ENCODE results near the gene EHD4. TPM values are rescaled to one million over a fixed set of nuclear protein-coding genes. Genes with fewer than 3 reads are reported as not detected.

EHD4 gene
- total and polyA plus RNA-seq, 9 of the 15 experiments (the other 6 are each of a cell fraction or from before 2014, with no cell fraction given): 0.89 to 10.3 (median 6.4) TPM

DNA sequence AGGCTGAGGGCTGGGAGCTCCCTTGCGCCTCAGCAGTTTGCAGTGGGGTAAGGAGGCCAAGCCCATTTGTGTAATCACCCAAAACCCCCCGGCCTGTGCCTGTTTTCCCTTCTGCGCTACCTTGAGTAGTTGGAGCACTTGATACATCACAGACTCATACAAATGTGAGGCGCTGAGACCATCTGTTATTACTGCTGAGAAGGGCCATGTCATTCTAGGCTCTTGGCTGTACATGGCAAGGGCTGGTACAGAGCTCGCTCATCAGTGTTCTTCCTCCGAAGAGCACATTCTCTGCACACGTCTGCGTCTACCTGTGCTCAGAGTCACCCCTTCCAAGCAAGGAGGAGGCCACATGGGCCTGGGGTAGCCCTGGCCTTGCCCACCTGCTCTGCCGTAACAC lies 124.4 kb downstream of the EHD4 start:
- Histone ChIP-seq H3K9ac (ENCODE audit: insufficient read depth in 1 of 2, low read depth in 2 of 2, low read length in 2 of 2) (no peak overlapping the region), H3K9me3 (replicated peaks; ENCODE audit: control insufficient read depth, insufficient read depth, low read depth, low read length) (no peaks in the 10 kb centered on the region), H3K4me1 (replicated peaks in 1 of 2; ENCODE audit: control insufficient read depth in 2 of 2, insufficient read depth in 2 of 2, low read length in 2 of 2) (peaks cover 0 to 12% of the 10 kb centered on the region in 2 experiments; a peak in 1 of 5 replicates), H3K79me2 (ENCODE audit: control insufficient read depth, insufficient read depth, low read length) (no peaks in the 10 kb centered on the region), H3K36me3 (ENCODE audit: control insufficient read depth, insufficient read depth, low read length) (peaks cover 5% of the 10 kb centered on the region; the same call in 1 of the 3 replicates), H3K9me1 (ENCODE audit: control insufficient read depth, insufficient read depth, low read length) (no peaks in the 10 kb centered on the region), H3K4me3 (no peak overlapping the region), H4K20me1 (replicated peaks; ENCODE audit: control insufficient read depth, insufficient read depth, low read length) (peaks cover 9% of the 10 kb centered on the region), H2AFZ (ENCODE audit: low read depth, low read length) (no peak overlapping the region), H3K4me2 (ENCODE audit: insufficient read depth, low read length) (no peak overlapping the region), H3K27ac (ENCODE audit: extremely low read depth, low read depth, low read length) (no peak overlapping the region), H3K27me3 (ENCODE audit: control insufficient read depth in 2 of 2, insufficient read depth in 2 of 2, low read length in 2 of 2) (peaks cover 13 to 28% of the 10 kb centered on the region in 2 experiments; a peak in 4 of 5 replicates)
- ChIA-PET CTCF (ENCODE audit: low intra/inter-chr PET ratio) (no interaction called here), POLR2A (interaction anchor here (0.5 to 0.9 kb wide), 3 partner anchors 12 to 80 kb away, joined by 3 to 4 read pairs (median 3); no protein-coding TSS in a partner anchor)
- WGBS (ENCODE audit: insufficient coverage, low coverage, missing lambda C conversion rate): 79% methylated on average over 9 of the region's 9 CpGs
- DNase-seq (ENCODE audit: extremely low read depth in 1 of 4, low spot score in 3 of 4) (no peak), FAIRE-seq (no peak), ATAC-seq (no peak)
- intact Hi-C loops (cut with micrococcal nuclease) (no loop called here), in situ Hi-C loops (cut with MboI) (no loop called here)
- BruUV-seq (replicated peaks): no TSS peak
- TF ChIP-seq SRSF7 (optimal IDR thresholded peaks at IDR 0.05; ENCODE audit: low read depth, low read length) (no peak), ZBED1 (IDR thresholded peaks at IDR 0.05) (no peak), GATAD2B (IDR thresholded peaks at IDR 0.05; ENCODE audit: borderline replicate concordance) (no peak), LARP7 (IDR thresholded peaks at IDR 0.05) (no peak), SMAD2 (IDR thresholded peaks at IDR 0.05; ENCODE audit: low read depth, low read length) (no peak), ZNF140 (CRISPR knock-in tag; IDR thresholded peaks at IDR 0.05) (no peak), ZNF830 (CRISPR knock-in tag; IDR thresholded peaks at IDR 0.05) (no peak), C11orf30 (IDR thresholded peaks at IDR 0.05; ENCODE audit: low read depth) (no peak), FOXA3 (CRISPR knock-in tag; conservative IDR thresholded peaks at IDR 0.05 in 1 of 2, IDR thresholded peaks at IDR 0.05 in 1 of 2) (no peak), HDAC8 (tag; IDR thresholded peaks at IDR 0.05) (no peak), ZNF175 (CRISPR knock-in tag; IDR thresholded peaks at IDR 0.05; ENCODE audit: low read depth) (no peak)
- TF ChIP-seq, protein P1, sequence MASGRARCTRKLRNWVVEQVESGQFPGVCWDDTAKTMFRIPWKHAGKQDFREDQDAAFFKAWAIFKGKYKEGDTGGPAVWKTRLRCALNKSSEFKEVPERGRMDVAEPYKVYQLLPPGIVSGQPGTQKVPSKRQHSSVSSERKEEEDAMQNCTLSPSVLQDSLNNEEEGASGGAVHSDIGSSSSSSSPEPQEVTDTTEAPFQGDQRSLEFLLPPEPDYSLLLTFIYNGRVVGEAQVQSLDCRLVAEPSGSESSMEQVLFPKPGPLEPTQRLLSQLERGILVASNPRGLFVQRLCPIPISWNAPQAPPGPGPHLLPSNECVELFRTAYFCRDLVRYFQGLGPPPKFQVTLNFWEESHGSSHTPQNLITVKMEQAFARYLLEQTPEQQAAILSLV (tag; IDR thresholded peaks at IDR 0.05): no peak
- TF ChIP-seq, protein P2, sequence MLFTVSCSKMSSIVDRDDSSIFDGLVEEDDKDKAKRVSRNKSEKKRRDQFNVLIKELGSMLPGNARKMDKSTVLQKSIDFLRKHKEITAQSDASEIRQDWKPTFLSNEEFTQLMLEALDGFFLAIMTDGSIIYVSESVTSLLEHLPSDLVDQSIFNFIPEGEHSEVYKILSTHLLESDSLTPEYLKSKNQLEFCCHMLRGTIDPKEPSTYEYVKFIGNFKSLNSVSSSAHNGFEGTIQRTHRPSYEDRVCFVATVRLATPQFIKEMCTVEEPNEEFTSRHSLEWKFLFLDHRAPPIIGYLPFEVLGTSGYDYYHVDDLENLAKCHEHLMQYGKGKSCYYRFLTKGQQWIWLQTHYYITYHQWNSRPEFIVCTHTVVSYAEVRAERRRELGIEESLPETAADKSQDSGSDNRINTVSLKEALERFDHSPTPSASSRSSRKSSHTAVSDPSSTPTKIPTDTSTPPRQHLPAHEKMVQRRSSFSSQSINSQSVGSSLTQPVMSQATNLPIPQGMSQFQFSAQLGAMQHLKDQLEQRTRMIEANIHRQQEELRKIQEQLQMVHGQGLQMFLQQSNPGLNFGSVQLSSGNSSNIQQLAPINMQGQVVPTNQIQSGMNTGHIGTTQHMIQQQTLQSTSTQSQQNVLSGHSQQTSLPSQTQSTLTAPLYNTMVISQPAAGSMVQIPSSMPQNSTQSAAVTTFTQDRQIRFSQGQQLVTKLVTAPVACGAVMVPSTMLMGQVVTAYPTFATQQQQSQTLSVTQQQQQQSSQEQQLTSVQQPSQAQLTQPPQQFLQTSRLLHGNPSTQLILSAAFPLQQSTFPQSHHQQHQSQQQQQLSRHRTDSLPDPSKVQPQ (CRISPR knock-in tag; IDR thresholded peaks at IDR 0.05; ENCODE audit: borderline replicate concordance): no peak
- TF ChIP-seq, protein P3, sequence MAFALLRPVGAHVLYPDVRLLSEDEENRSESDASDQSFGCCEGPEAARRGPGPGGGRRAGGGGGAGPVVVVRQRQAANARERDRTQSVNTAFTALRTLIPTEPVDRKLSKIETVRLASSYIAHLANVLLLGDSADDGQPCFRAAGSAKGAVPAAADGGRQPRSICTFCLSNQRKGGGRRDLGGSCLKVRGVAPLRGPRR (CRISPR knock-in tag; IDR thresholded peaks at IDR 0.05): no peak
- TF ChIP-seq, protein P4, sequence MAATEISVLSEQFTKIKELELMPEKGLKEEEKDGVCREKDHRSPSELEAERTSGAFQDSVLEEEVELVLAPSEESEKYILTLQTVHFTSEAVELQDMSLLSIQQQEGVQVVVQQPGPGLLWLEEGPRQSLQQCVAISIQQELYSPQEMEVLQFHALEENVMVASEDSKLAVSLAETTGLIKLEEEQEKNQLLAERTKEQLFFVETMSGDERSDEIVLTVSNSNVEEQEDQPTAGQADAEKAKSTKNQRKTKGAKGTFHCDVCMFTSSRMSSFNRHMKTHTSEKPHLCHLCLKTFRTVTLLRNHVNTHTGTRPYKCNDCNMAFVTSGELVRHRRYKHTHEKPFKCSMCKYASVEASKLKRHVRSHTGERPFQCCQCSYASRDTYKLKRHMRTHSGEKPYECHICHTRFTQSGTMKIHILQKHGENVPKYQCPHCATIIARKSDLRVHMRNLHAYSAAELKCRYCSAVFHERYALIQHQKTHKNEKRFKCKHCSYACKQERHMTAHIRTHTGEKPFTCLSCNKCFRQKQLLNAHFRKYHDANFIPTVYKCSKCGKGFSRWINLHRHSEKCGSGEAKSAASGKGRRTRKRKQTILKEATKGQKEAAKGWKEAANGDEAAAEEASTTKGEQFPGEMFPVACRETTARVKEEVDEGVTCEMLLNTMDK (IDR thresholded peaks at IDR 0.05; ENCODE audit: borderline replicate concordance, insufficient read depth, low read depth, low read length, poor library complexity, severe bottlenecking): no peak
- TF ChIP-seq, protein P5, sequence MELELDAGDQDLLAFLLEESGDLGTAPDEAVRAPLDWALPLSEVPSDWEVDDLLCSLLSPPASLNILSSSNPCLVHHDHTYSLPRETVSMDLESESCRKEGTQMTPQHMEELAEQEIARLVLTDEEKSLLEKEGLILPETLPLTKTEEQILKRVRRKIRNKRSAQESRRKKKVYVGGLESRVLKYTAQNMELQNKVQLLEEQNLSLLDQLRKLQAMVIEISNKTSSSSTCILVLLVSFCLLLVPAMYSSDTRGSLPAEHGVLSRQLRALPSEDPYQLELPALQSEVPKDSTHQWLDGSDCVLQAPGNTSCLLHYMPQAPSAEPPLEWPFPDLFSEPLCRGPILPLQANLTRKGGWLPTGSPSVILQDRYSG (tag; conservative IDR thresholded peaks at IDR 0.05; ENCODE audit: low read depth): no peak

Measured in K562 (cell line).